H9 (cell line): ENCODE results near the gene CDK12. TPM values are rescaled to one million over a fixed set of nuclear protein-coding genes. Genes with fewer than 3 reads are reported as not detected.

Source experiments
- DNase-seq: peaks from one replicate; pipeline ENCODE4 v3.0.0-alpha.2; 2017
- H2AFZ ChIP-seq: one replicate; pipeline ENCODE4 v1.6.1; 2013; ENCODE audit warnings: mild to moderate bottlenecking, low read length, control low read depth, moderate library complexity
- H2AK5ac ChIP-seq: 2 replicates; pipeline ENCODE4 v1.6.1; 2013; ENCODE audit warnings: low read length, control low read depth, mixed read lengths; ENCODE audit not compliant: insufficient read length
- H2BK120ac ChIP-seq: one replicate; pipeline ENCODE4 v1.6.1; 2013; ENCODE audit warnings: low read depth, mild to moderate bottlenecking, low read length, control low read depth, inconsistent platforms; ENCODE audit not compliant: poor library complexity, severe bottlenecking
- H2BK12ac ChIP-seq: 2 replicates; pipeline ENCODE4 v1.6.1; 2013; ENCODE audit warnings: low read length, control low read depth, mixed read lengths, low read depth; ENCODE audit not compliant: insufficient read length
- H2BK15ac ChIP-seq: 2 replicates; pipeline ENCODE4 v1.6.1; 2013; ENCODE audit warnings: low read depth, low read length, control low read depth
- H2BK20ac ChIP-seq: one replicate; pipeline ENCODE4 v1.6.1; 2013; ENCODE audit warnings: low read depth, mild to moderate bottlenecking, low read length, control low read depth, inconsistent platforms; ENCODE audit not compliant: poor library complexity, severe bottlenecking
- H2BK5ac ChIP-seq: 2 replicates; pipeline ENCODE4 v1.6.1; 2013; ENCODE audit warnings: low read length, control low read depth, mixed read lengths; ENCODE audit not compliant: insufficient read length
- H3K14ac ChIP-seq: 2 replicates; pipeline ENCODE4 v1.6.1; 2013; ENCODE audit warnings: low read length, control low read depth; ENCODE audit not compliant: insufficient read depth
- H3K18ac ChIP-seq: 2 replicates; pipeline ENCODE4 v1.6.1; 2013; ENCODE audit warnings: low read depth, mild to moderate bottlenecking, mixed read lengths, low read length, control low read depth; ENCODE audit not compliant: insufficient read length
- H3K23ac ChIP-seq: 2 replicates; pipeline ENCODE4 v1.6.1; 2013; ENCODE audit warnings: low read length, control low read depth, mixed read lengths, low read depth; ENCODE audit not compliant: insufficient read length
- H3K23me2 ChIP-seq: 2 replicates; pipeline ENCODE4 v1.6.1; 2013; ENCODE audit warnings: low read depth, mild to moderate bottlenecking, mixed read lengths, low read length, control low read depth; ENCODE audit not compliant: insufficient read length, poor library complexity, severe bottlenecking
- H3K27ac ChIP-seq: 2 replicates; pipeline ENCODE4 v1.5.1; 2013; ENCODE audit warnings: low read length, control low read depth, mixed read lengths, low read depth; ENCODE audit not compliant: insufficient read length
- H3K27me3 ChIP-seq: 2 replicates; pipeline ENCODE4 v1.6.1; 2013; ENCODE audit warnings: low read length, control low read depth, inconsistent platforms; ENCODE audit not compliant: insufficient read depth
- H3K4ac ChIP-seq: 2 replicates; pipeline ENCODE4 v1.6.1; 2013; ENCODE audit warnings: low read depth, mild to moderate bottlenecking, control low read depth, inconsistent platforms, low read length, moderate library complexity
- H3K4me1 ChIP-seq: 2 replicates; pipeline ENCODE4 v1.6.1; 2013; ENCODE audit warnings: low read length, control low read depth, inconsistent platforms; ENCODE audit not compliant: insufficient read depth
- H3K4me2 ChIP-seq: 2 replicates; pipeline ENCODE4 v1.6.1; 2013; ENCODE audit warnings: low read length, control low read depth, mixed read lengths; ENCODE audit not compliant: insufficient read length, insufficient read depth
- H3K56ac ChIP-seq: 2 replicates; pipeline ENCODE4 v1.6.1; 2013; ENCODE audit warnings: low read depth, mild to moderate bottlenecking, mixed read lengths, low read length, control low read depth; ENCODE audit not compliant: insufficient read length
- H3K79me1 ChIP-seq: 2 replicates; pipeline ENCODE4 v1.6.1; 2013; ENCODE audit warnings: low read depth, mild to moderate bottlenecking, moderate library complexity, low read length, control low read depth, inconsistent platforms; ENCODE audit not compliant: insufficient read depth, poor library complexity, severe bottlenecking
- H3K79me2 ChIP-seq: 2 replicates; pipeline ENCODE4 v1.6.1; 2013; ENCODE audit warnings: low read length, control low read depth, inconsistent platforms; ENCODE audit not compliant: insufficient read depth
- H3K9ac ChIP-seq: 2 replicates; pipeline ENCODE4 v1.6.1; 2013; ENCODE audit warnings: low read length, control low read depth, mixed read lengths; ENCODE audit not compliant: insufficient read length; ENCODE audit errors: extremely low read depth
- H3K9me3 ChIP-seq: one replicate; pipeline ENCODE4 v1.6.1; 2013; ENCODE audit warnings: low read depth, low read length, inconsistent platforms; ENCODE audit not compliant: control insufficient read depth
- H3T11ph ChIP-seq: one replicate; pipeline ENCODE4 v1.6.1; 2013; ENCODE audit warnings: mild to moderate bottlenecking, low read length, control low read depth, inconsistent platforms
- H4K20me1 ChIP-seq: one replicate; pipeline ENCODE4 v1.6.1; 2013; ENCODE audit not compliant: control insufficient read depth, insufficient read length, insufficient read depth
- H4K5ac ChIP-seq: 2 replicates; pipeline ENCODE4 v1.6.1; 2013; ENCODE audit warnings: low read depth, mild to moderate bottlenecking, mixed read lengths, low read length, control low read depth; ENCODE audit not compliant: insufficient read length
- H4K8ac ChIP-seq: replicated peaks from 2 replicates; pipeline ENCODE4 v1.6.1; 2013; ENCODE audit warnings: low read length, control low read depth, mixed read lengths, low read depth; ENCODE audit not compliant: insufficient read length
- H4K91ac ChIP-seq: 2 replicates; pipeline ENCODE4 v1.6.1; 2013; ENCODE audit warnings: low read depth, mild to moderate bottlenecking, moderate library complexity, mixed read lengths, low read length, control low read depth; ENCODE audit not compliant: insufficient read length
- H3K27ac Mint-ChIP-seq, 3 experiments: 2 replicates in 2 of 3; 3 replicates in 1 of 3; pipeline ENCODE4 v1.8.0; 2020 to 2021; ENCODE audit warnings: mixed read lengths in 3 of 3, mild to moderate bottlenecking in 1 of 3, moderate library complexity in 1 of 3
- H3K27me3 Mint-ChIP-seq: 2 replicates; pipeline ENCODE4 v1.8.0; 2021; ENCODE audit warnings: low read depth, mild to moderate bottlenecking, moderate library complexity, mixed read lengths
- H3K36me3 Mint-ChIP-seq, 3 experiments: 2 replicates in 2 of 3; 3 replicates in 1 of 3; pipeline ENCODE4 v1.8.0; 2020 to 2021; ENCODE audit warnings: low read depth in 3 of 3, mixed read lengths in 3 of 3; ENCODE audit not compliant: insufficient read depth in 1 of 3
- H3K4me1 Mint-ChIP-seq, 2 experiments: 2 replicates each; pipeline ENCODE4 v1.8.0; 2020; ENCODE audit warnings: mixed read lengths in 2 of 2
- H3K4me3 Mint-ChIP-seq, 2 experiments: 2 replicates in 1 of 2; 3 replicates in 1 of 2; pipeline ENCODE4 v1.8.0; 2020 to 2021; ENCODE audit warnings: mild to moderate bottlenecking in 2 of 2, mixed read lengths in 2 of 2, moderate library complexity in 1 of 2
- H3K9me3 Mint-ChIP-seq, 2 experiments: 2 replicates in 1 of 2; 3 replicates in 1 of 2; pipeline ENCODE4 v1.8.0; 2020; ENCODE audit warnings: mild to moderate bottlenecking in 2 of 2, mixed read lengths in 2 of 2, moderate library complexity in 1 of 2
- WGBS: extraction: QIAGEN DNeasy Blood & Tissue Kit; methylation state at CpG from one replicate; pipeline ENCODE4 v1.1.7; 2013; ENCODE audit warnings: missing lambda C conversion rate, low lambda C conversion rate, mixed read lengths; ENCODE audit not compliant: insufficient read length; ENCODE audit errors: extremely low coverage; 5-methylcytosine and 5-hydroxymethylcytosine counted together
- total RNA-seq: library from RNA; stranded (reverse); gene quantifications from 2 replicates; pipeline ENCODE4 v1.2.1, GENCODE V29; 2021
- TF ChIP-seq, protein P1 (sequence below): fragments of 200-600 bp; sonication (generic); conservative IDR thresholded peaks from 3 replicates; pipeline ENCODE4 v1.8.0; 2021; ENCODE audit warnings: antibody characterized with exemption, mild to moderate bottlenecking

Gene CDK12
- total RNA-seq, 1 experiment from 2014 or later: 87.6 TPM

DNA sequence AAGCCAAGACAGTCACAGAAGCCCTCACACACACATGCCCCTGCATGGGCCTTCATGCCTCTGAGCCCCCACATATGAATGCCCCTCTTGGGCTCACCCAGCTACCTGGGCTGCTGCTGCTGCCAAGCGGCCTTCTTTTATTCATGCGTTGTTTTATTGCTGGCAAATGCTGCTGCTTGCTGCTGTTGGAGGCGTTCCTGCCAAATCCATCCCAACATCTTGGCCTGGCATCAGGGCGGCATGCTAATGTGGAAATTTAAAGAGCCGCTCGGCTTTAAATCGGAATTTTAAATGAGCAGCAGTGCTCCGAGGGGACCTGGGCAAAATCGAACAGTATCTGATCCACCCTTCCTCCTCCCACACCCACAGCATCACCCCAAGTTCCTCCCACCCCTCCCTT is 107.4 kb downstream of the CDK12 start:
- peaks cover 24% of the 10 kb centered on the region for H3K27me3 Mint-ChIP-seq
- Histone ChIP-seq H3K9ac (no peak overlapping the region), H3K23me2 (peaks cover under 1% of the 10 kb centered on the region), H3K27me3 (no peaks in the 10 kb centered on the region), H2BK12ac (no peak overlapping the region), H4K91ac (no peak overlapping the region), H3K79me2 (no peaks in the 10 kb centered on the region), H3K4me2 (no peak overlapping the region), H3K4ac (no peak overlapping the region), H2BK120ac (no peak overlapping the region), H3K9me3 (no peaks in the 10 kb centered on the region), H3K14ac (no peak overlapping the region), H2AFZ (no peak overlapping the region), H3K79me1 (no peaks in the 10 kb centered on the region), H2AK5ac (no peak overlapping the region), H2BK20ac (no peak overlapping the region), H4K8ac (no peak overlapping the region), H2BK5ac (no peak overlapping the region), H3K18ac (no peak overlapping the region), H3K23ac (no peak overlapping the region), H3K27ac (no peak overlapping the region), H4K5ac (no peak overlapping the region), H3K4me1 (peaks cover 3% of the 10 kb centered on the region; the same call in 1 of the 2 replicates), H3T11ph (no peak overlapping the region), H4K20me1 (no peaks in the 10 kb centered on the region), H3K56ac (no peak overlapping the region), H2BK15ac (no peak overlapping the region)
- peaks cover 0 to 20% (median 7%) of the 10 kb centered on the region in 3 experiments; a peak in 4 of 7 replicates for H3K36me3 Mint-ChIP-seq
- TF ChIP-seq, protein P1, sequence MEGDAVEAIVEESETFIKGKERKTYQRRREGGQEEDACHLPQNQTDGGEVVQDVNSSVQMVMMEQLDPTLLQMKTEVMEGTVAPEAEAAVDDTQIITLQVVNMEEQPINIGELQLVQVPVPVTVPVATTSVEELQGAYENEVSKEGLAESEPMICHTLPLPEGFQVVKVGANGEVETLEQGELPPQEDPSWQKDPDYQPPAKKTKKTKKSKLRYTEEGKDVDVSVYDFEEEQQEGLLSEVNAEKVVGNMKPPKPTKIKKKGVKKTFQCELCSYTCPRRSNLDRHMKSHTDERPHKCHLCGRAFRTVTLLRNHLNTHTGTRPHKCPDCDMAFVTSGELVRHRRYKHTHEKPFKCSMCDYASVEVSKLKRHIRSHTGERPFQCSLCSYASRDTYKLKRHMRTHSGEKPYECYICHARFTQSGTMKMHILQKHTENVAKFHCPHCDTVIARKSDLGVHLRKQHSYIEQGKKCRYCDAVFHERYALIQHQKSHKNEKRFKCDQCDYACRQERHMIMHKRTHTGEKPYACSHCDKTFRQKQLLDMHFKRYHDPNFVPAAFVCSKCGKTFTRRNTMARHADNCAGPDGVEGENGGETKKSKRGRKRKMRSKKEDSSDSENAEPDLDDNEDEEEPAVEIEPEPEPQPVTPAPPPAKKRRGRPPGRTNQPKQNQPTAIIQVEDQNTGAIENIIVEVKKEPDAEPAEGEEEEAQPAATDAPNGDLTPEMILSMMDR: no peak
- no peak overlapping the region; a peak in 1 of 7 replicates for H3K27ac Mint-ChIP-seq
- H3K4me3 Mint-ChIP-seq: no peak overlapping the region
- H3K9me3 Mint-ChIP-seq: peaks cover 0 to 3% of the 10 kb centered on the region in 2 experiments; a peak in 2 of 5 replicates
- no peak for DNase-seq
- WGBS: no CpG with 5 or more reads among the region's 9 CpGs
- H3K4me1 Mint-ChIP-seq: peaks cover 8 to 10% of the 10 kb centered on the region in 2 experiments
